ENCODE results near the gene GDPD2. TPM values are rescaled to one million over a fixed set of nuclear protein-coding genes. Genes with fewer than 3 reads are reported as not detected.

GDPD2 gene
- total and polyA plus RNA-seq, 2 donors (not counting 3 experiments of a cell fraction or from before 2014, with no cell fraction given): 0.08 to 0.29 TPM

- no peaks in the 10 kb centered on the region for H3K9me3 ChIP-seq (replicated peaks; ENCODE audit: control insufficient read depth, insufficient read depth, low read length)
Measured at GRCh38 chrX:70444326-70444945, 21.3 kb downstream of the GDPD2 start, which contains the start of gene DLG3. Gene DLG3, plus strand, starts transcription at chrX:70444835. Its CDS starts 367 bp downstream, at chrX:70445202.

More at GRCh38 chrX:70444326-70444945, 21.3 kb downstream of the GDPD2 start, which contains the start of gene DLG3:
- H3K79me2 ChIP-seq (ENCODE audit: control insufficient read depth, insufficient read depth, low read length): no peaks in the 10 kb centered on the region
- dilution Hi-C loops (cut with MboI; ENCODE audit: extremely low pct_ligation_motif_present, low sequenced_read_pairs): no loop called here
- ChIA-PET CTCF (interaction anchor here (2.4 kb wide), 1 partner anchor 8 kb away, joined by 13 read pairs; no protein-coding TSS in a partner anchor), POLR2A (no interaction called here)
- peak; percentile 54 for FAIRE-seq
- H3K9me1 ChIP-seq (replicated peaks; ENCODE audit: control insufficient read depth, extremely low read depth, insufficient read depth, low read length): no peaks in the 10 kb centered on the region
- peak within 1 kb of the TSS; percentile 37 for H2AFZ ChIP-seq (ENCODE audit: low read depth, low read length)
- TF ChIP-seq POLR2A (IDR thresholded peaks at IDR 0.05; ENCODE audit: low read depth, low read length) (no peak), CTCF (IDR thresholded peaks at IDR 0.05; ENCODE audit: extremely low read depth in 1 of 2, insufficient read depth in 1 of 2, low read depth in 1 of 2, low read length in 2 of 2) (no peak), EZH2 (IDR thresholded peaks at IDR 0.05; ENCODE audit: borderline replicate concordance, low read depth, low read length, severe bottlenecking) (no peak), JUN (IDR thresholded peaks at IDR 0.05; ENCODE audit: borderline replicate concordance, insufficient read depth, insufficient read length, low read depth) (no peak), MAX (IDR thresholded peaks at IDR 0.05; ENCODE audit: insufficient read depth, insufficient read length) (no peak), MYC (IDR thresholded peaks at IDR 0.05; ENCODE audit: low read depth, low read length) (no peak), GATA2 (IDR thresholded peaks at IDR 0.05; ENCODE audit: insufficient read depth, insufficient read length, low read depth, low read length) (no peak), POLR2AphosphoS5 (IDR thresholded peaks at IDR 0.05; ENCODE audit: insufficient read depth, low read depth, low read length) (no peak), FOS (IDR thresholded peaks at IDR 0.05; ENCODE audit: borderline replicate concordance, insufficient read depth, low read length) (no peak)
- no peak within 1 kb of the TSS for H3K27ac ChIP-seq (ENCODE audit: insufficient read depth, low read depth, low read length)
- no TSS peak for BruUV-seq (replicated peaks)
- H3K27me3 ChIP-seq (ENCODE audit: control insufficient read depth in 2 of 2, insufficient read depth in 2 of 2, low read length in 2 of 2): peaks cover 15 to 25% of the 10 kb centered on the region in 2 experiments
- H3K4me3 ChIP-seq (replicated peaks in 1 of 3; ENCODE audit: insufficient read depth in 1 of 3, low read depth in 1 of 3, low read length in 3 of 3): no peak within 1 kb of the TSS
- intact Hi-C loops (cut with micrococcal nuclease): no loop called here
- H3K36me3 ChIP-seq (ENCODE audit: control insufficient read depth in 2 of 2, extremely low read depth in 1 of 2, insufficient read depth in 2 of 2, low read length in 2 of 2): no peaks in the 10 kb centered on the region
- H3K9ac ChIP-seq (replicated peaks; ENCODE audit: extremely low read depth, insufficient read depth, low read length): no peak within 1 kb of the TSS
- H3K4me1 ChIP-seq (ENCODE audit: control insufficient read depth, extremely low read depth, insufficient read depth, low read length): no peaks in the 10 kb centered on the region
- no peak within 1 kb of the TSS for H3K4me2 ChIP-seq (ENCODE audit: insufficient read depth, low read length)
- H4K20me1 ChIP-seq (replicated peaks; ENCODE audit: control insufficient read depth, extremely low read depth, insufficient read depth, low read length): no peaks in the 10 kb centered on the region
- DNase-seq (ENCODE audit: low read depth, low spot score): no peak
